GM12878 (cell line): ENCODE measurements around the gene CFAP300. TPM values are rescaled to one million over a fixed set of nuclear protein-coding genes. Genes with fewer than 3 reads are reported as not detected.

Source experiments
- CHD1 ChIP-seq: IDR thresholded peaks from 2 replicates; pipeline ENCODE4 v1.6.1; 2012; ENCODE audit warnings: low read depth, low read length, improper control_type of control experiment
- HDAC2 ChIP-seq: fragments of 200-600 bp; sonication (generic); IDR thresholded peaks from 2 replicates; pipeline ENCODE4 v1.6.1; 2017
- polyA plus RNA-seq, 11 experiments: library from polyadenylated mRNA; depleted of rRNA in 4 of 11; unstranded in 6 of 11; stranded (reverse) in 5 of 11; fragments of >200 nt; fragmentation: Nextera tagmentation in 4 of 11; fragmentation: Illumina TruSeq in 1 of 11; extraction: Ambion mirVana in 4 of 11; extraction: Trizol in 1 of 11; gene quantifications; 1 replicate in 1 of 11; 2 replicates in 10 of 11; pipeline versions ENCODE4 v1.2.1 to v1.2.3, GENCODE V29; 2011 to 2016; ENCODE audit warnings: inconsistent platforms in 2 of 11, missing spikeins in 2 of 11, low read depth in 1 of 11
- total RNA-seq, 4 experiments: library from RNA; depleted of rRNA in 3 of 4; stranded (reverse); fragments of >200 nt in 3 of 4; fragmentation: Illumina TruSeq in 1 of 4; extraction: Trizol in 1 of 4; gene quantifications; 2 replicates each; pipeline versions ENCODE4 v1.2.1 to v1.2.3, GENCODE V29; 2013 to 2021
- TF ChIP-seq, protein P1 (sequence below): IDR thresholded peaks from 2 replicates; pipeline ENCODE4 v1.6.1; 2012; ENCODE audit warnings: improper control_type of control experiment, low read depth, low read length; ENCODE audit not compliant: insufficient replicate concordance
- TF ChIP-seq, protein P2 (sequence below): fragments of 450-650 bp; IDR thresholded peaks from 2 replicates; pipeline ENCODE4 v1.6.1; 2017; ENCODE audit warnings: antibody characterized with exemption, mild to moderate bottlenecking, moderate library complexity

Gene CFAP300
- total and polyA plus RNA-seq, 10 of the 15 experiments (the other 5 are each of a cell fraction or from before 2014, with no cell fraction given) = not detected

DNA sequence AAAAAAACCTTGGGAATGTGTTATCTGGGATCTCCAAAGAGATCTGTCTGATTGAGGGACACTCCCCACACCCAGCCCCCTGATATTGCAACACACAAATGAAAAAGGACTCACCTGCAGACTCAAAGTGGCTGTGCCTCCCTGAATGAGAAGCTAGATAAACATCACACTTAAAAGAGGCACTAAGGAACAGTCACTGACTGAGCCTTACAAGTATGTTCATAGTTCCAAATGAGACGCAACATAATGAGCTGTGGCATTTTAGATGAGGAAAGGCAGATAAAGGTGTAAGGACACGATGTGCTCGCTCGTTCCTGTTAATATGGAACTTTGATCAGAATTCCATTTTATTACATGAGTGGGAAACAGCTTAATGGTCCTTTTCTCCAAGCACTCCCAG lies 21.0 kb upstream of the CFAP300 start (continued):
- TF ChIP-seq HDAC2 = no peak
- TF ChIP-seq, protein P1, sequence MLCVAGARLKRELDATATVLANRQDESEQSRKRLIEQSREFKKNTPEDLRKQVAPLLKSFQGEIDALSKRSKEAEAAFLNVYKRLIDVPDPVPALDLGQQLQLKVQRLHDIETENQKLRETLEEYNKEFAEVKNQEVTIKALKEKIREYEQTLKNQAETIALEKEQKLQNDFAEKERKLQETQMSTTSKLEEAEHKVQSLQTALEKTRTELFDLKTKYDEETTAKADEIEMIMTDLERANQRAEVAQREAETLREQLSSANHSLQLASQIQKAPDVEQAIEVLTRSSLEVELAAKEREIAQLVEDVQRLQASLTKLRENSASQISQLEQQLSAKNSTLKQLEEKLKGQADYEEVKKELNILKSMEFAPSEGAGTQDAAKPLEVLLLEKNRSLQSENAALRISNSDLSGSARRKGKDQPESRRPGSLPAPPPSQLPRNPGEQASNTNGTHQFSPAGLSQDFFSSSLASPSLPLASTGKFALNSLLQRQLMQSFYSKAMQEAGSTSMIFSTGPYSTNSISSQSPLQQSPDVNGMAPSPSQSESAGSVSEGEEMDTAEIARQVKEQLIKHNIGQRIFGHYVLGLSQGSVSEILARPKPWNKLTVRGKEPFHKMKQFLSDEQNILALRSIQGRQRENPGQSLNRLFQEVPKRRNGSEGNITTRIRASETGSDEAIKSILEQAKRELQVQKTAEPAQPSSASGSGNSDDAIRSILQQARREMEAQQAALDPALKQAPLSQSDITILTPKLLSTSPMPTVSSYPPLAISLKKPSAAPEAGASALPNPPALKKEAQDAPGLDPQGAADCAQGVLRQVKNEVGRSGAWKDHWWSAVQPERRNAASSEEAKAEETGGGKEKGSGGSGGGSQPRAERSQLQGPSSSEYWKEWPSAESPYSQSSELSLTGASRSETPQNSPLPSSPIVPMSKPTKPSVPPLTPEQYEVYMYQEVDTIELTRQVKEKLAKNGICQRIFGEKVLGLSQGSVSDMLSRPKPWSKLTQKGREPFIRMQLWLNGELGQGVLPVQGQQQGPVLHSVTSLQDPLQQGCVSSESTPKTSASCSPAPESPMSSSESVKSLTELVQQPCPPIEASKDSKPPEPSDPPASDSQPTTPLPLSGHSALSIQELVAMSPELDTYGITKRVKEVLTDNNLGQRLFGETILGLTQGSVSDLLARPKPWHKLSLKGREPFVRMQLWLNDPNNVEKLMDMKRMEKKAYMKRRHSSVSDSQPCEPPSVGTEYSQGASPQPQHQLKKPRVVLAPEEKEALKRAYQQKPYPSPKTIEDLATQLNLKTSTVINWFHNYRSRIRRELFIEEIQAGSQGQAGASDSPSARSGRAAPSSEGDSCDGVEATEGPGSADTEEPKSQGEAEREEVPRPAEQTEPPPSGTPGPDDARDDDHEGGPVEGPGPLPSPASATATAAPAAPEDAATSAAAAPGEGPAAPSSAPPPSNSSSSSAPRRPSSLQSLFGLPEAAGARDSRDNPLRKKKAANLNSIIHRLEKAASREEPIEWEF = no peak
- TF ChIP-seq, protein P2, sequence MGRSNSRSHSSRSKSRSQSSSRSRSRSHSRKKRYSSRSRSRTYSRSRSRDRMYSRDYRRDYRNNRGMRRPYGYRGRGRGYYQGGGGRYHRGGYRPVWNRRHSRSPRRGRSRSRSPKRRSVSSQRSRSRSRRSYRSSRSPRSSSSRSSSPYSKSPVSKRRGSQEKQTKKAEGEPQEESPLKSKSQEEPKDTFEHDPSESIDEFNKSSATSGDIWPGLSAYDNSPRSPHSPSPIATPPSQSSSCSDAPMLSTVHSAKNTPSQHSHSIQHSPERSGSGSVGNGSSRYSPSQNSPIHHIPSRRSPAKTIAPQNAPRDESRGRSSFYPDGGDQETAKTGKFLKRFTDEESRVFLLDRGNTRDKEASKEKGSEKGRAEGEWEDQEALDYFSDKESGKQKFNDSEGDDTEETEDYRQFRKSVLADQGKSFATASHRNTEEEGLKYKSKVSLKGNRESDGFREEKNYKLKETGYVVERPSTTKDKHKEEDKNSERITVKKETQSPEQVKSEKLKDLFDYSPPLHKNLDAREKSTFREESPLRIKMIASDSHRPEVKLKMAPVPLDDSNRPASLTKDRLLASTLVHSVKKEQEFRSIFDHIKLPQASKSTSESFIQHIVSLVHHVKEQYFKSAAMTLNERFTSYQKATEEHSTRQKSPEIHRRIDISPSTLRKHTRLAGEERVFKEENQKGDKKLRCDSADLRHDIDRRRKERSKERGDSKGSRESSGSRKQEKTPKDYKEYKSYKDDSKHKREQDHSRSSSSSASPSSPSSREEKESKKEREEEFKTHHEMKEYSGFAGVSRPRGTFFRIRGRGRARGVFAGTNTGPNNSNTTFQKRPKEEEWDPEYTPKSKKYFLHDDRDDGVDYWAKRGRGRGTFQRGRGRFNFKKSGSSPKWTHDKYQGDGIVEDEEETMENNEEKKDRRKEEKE = no peak
- TF ChIP-seq CHD1 = no peak
